IMR-90 (cell line): ENCODE results near the gene PSMD1.

Source experiments
- CEBPB ChIP-seq: IDR thresholded peaks from 2 replicates; pipeline ENCODE4 v1.6.1; 2012; ENCODE audit warnings: low read depth, low read length, improper control_type of control experiment
- CHD1 ChIP-seq: IDR thresholded peaks from 2 replicates; pipeline ENCODE4 v1.6.1; 2012; ENCODE audit warnings: low read depth, low read length, improper control_type of control experiment
- POLR2A ChIP-seq: IDR thresholded peaks from 2 replicates; pipeline ENCODE4 v1.6.1; 2012; ENCODE audit warnings: mild to moderate bottlenecking, low read depth, low read length
- TF ChIP-seq, protein P1 (sequence below): conservative IDR thresholded peaks from 2 replicates; pipeline ENCODE4 v1.5.1; 2012; ENCODE audit warnings: mild to moderate bottlenecking, low read depth, low read length, improper control_type of control experiment

DNA sequence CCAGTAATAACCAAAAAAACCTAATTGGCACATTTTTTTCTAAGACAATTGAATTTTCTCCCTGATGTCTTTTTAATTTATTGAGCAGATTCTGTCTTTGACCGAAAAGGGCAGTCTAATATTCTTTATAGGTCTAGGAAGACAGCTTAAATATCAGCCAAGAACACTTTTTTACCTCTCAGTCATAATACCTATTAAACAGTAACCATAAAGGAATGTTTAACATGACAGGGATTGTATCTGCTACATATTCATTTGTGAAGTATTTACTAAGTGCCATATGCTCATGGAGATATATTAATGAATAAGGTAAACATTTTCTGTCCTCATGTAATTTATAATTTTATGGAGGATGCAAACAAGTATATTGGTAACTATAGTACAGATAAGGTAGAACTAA, 71.3 kb downstream of the PSMD1 start:
- TF ChIP-seq, protein P1, sequence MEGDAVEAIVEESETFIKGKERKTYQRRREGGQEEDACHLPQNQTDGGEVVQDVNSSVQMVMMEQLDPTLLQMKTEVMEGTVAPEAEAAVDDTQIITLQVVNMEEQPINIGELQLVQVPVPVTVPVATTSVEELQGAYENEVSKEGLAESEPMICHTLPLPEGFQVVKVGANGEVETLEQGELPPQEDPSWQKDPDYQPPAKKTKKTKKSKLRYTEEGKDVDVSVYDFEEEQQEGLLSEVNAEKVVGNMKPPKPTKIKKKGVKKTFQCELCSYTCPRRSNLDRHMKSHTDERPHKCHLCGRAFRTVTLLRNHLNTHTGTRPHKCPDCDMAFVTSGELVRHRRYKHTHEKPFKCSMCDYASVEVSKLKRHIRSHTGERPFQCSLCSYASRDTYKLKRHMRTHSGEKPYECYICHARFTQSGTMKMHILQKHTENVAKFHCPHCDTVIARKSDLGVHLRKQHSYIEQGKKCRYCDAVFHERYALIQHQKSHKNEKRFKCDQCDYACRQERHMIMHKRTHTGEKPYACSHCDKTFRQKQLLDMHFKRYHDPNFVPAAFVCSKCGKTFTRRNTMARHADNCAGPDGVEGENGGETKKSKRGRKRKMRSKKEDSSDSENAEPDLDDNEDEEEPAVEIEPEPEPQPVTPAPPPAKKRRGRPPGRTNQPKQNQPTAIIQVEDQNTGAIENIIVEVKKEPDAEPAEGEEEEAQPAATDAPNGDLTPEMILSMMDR: no peak
- TF ChIP-seq POLR2A (no peak), CHD1 (no peak), CEBPB (no peak)
